Measurements from ENCODE around the gene PRKCA. TPM values are rescaled to one million over a fixed set of nuclear protein-coding genes. Genes with fewer than 3 reads are reported as not detected.
A peak's percentile ranks its signal among the peaks of the same experiment; 100 is the strongest.

Gene PRKCA
- total RNA-seq, 1 experiment from 2014 or later = 29.5 TPM

DNA sequence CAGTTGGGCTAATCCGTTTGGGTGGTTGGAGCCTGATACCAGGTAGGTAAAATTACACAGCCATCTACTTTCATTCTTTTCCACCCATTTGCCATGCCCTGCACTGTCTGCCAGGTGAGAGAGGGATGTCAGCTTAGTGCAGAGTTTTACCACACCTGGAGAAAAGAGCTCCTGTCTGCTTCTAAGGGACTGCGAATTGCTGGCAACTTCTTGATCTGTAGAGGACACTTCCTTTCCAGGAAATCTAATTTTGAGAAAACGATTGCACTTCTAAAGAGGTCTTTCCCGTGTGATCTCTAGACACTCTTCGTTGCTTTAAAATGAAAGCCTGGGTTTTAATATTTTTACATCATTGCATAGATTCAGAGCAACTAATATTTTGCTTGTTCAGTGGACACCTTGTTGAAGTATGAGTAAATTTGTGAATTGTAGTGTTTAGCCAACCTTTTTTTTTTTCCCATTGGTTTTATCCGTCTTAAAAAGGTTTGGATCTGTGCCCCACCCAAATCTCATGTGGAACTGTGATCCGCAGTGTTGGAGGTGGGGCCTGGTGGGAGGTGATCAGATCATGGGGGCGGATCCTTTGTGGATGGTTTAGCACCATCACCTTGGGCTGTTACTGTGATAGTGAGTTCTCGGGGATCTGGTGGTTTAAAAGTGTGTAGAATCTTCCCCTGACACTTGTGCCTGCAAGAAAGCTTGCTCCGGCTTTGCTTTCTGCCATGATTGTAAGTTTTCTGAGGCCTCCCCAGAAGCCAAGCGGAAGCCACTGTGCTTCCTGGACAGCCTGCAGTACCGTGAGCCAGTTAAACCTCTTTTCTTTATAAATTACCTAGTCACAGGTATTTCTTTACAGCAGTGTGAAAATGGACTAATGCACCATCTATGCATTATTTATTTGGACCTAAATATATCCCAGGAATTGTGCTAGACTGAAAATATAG is 104.6 kb downstream of the PRKCA start:
- Mint-ChIP-seq H3K4me3 (no peak overlapping the region), H3K27me3 (ENCODE audit: low read depth) (no peaks in the 10 kb centered on the region), H3K27ac (0 out of 2 replicates have a peak overlapping the region, but pooled peaks have one; percentile 22), H3K9me3 (0 out of 2 replicates have a peak, but pooled peaks cover under 1% of the 10 kb centered on the region), H3K4me1 (peaks cover 41% of the 10 kb centered on the region), H3K36me3 (no peaks in the 10 kb centered on the region)
- CTCF ChIA-PET = no interaction called here
- TF ChIP-seq ZBTB21 (CRISPR knock-in tag; IDR thresholded peaks at IDR 0.05; ENCODE audit: borderline replicate concordance) = no peak
- no peak for TF ChIP-seq ARID4B (CRISPR knock-in tag; IDR thresholded peaks at IDR 0.05; ENCODE audit: borderline replicate concordance)
- TF ChIP-seq, protein P1, sequence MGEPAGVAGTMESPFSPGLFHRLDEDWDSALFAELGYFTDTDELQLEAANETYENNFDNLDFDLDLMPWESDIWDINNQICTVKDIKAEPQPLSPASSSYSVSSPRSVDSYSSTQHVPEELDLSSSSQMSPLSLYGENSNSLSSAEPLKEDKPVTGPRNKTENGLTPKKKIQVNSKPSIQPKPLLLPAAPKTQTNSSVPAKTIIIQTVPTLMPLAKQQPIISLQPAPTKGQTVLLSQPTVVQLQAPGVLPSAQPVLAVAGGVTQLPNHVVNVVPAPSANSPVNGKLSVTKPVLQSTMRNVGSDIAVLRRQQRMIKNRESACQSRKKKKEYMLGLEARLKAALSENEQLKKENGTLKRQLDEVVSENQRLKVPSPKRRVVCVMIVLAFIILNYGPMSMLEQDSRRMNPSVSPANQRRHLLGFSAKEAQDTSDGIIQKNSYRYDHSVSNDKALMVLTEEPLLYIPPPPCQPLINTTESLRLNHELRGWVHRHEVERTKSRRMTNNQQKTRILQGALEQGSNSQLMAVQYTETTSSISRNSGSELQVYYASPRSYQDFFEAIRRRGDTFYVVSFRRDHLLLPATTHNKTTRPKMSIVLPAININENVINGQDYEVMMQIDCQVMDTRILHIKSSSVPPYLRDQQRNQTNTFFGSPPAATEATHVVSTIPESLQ (CRISPR knock-in tag; IDR thresholded peaks at IDR 0.05) = no peak
- TF ChIP-seq CDX4 (CRISPR knock-in tag; IDR thresholded peaks at IDR 0.05; ENCODE audit: borderline replicate concordance) = no peak
- TF ChIP-seq NR3C1 (CRISPR knock-in tag; conservative IDR thresholded peaks at IDR 0.05; ENCODE audit: low read depth) = no peak
- no peak for TF ChIP-seq E2F5 (CRISPR knock-in tag; IDR thresholded peaks at IDR 0.05)
- TF ChIP-seq ETV6 (CRISPR knock-in tag; IDR thresholded peaks at IDR 0.05) = no peak
- POLR2A ChIA-PET = no interaction called here
- DNase-seq (ENCODE audit: low spot score) = no peak
- ATAC-seq = peak; percentile 66

DNA sequence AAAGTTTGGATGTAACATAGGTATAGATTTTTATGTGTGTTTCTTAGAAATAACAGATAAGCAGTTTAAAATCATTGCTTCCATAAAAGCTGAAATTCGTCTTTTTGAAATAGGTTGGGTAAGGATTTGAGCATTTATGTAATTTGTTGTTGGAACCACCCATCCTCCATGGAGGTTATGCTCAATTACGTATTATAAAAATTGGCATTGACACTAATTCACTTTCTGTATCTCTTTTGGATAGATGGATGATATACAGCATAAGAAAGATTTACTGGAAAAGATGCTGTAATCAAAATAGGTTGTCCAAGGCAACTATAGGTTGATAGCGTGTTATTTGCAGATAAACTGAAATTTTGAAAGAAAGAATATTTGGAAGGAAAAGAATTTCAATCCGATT is 105.5 kb downstream of the PRKCA start:
- ChIA-PET POLR2A (no interaction called here), CTCF (interaction anchor here (1.0 kb wide), 1 partner anchor 13 kb away, joined by 3 read pairs; no protein-coding TSS in a partner anchor)
- H3K4me3 Mint-ChIP-seq = no peak overlapping the region
- H3K9me3 Mint-ChIP-seq = no peaks in the 10 kb centered on the region
- no peaks in the 10 kb centered on the region for H3K36me3 Mint-ChIP-seq
- no peaks in the 10 kb centered on the region for H3K27me3 Mint-ChIP-seq (ENCODE audit: low read depth)
- DNase-seq (ENCODE audit: low spot score) (no peak), ATAC-seq (no peak)
- H3K27ac Mint-ChIP-seq = no peak overlapping the region
- peaks cover 41% of the 10 kb centered on the region for H3K4me1 Mint-ChIP-seq
- TF ChIP-seq EMX1 (CRISPR knock-in tag; IDR thresholded peaks at IDR 0.05) = no peak
- TF ChIP-seq JUN (CRISPR knock-in tag; IDR thresholded peaks at IDR 0.05) = no peak
- TF ChIP-seq CDX4 (CRISPR knock-in tag; IDR thresholded peaks at IDR 0.05; ENCODE audit: borderline replicate concordance) = no peak
- TF ChIP-seq ZNF121 (CRISPR knock-in tag; IDR thresholded peaks at IDR 0.05) = no peak
- TF ChIP-seq, protein P2, sequence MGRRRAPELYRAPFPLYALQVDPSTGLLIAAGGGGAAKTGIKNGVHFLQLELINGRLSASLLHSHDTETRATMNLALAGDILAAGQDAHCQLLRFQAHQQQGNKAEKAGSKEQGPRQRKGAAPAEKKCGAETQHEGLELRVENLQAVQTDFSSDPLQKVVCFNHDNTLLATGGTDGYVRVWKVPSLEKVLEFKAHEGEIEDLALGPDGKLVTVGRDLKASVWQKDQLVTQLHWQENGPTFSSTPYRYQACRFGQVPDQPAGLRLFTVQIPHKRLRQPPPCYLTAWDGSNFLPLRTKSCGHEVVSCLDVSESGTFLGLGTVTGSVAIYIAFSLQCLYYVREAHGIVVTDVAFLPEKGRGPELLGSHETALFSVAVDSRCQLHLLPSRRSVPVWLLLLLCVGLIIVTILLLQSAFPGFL (CRISPR knock-in tag; IDR thresholded peaks at IDR 0.05; ENCODE audit: borderline replicate concordance) = no peak
- TF ChIP-seq MXD4 (CRISPR knock-in tag; IDR thresholded peaks at IDR 0.05; ENCODE audit: borderline replicate concordance) = no peak
- no peak for TF ChIP-seq SP1 (CRISPR knock-in tag; conservative IDR thresholded peaks at IDR 0.05)
- TF ChIP-seq ZNF671 (CRISPR knock-in tag; IDR thresholded peaks at IDR 0.05) = no peak
- TF ChIP-seq, protein P1 (CRISPR knock-in tag; IDR thresholded peaks at IDR 0.05) = no peak
- no peak for TF ChIP-seq ZNF138 (CRISPR knock-in tag; conservative IDR thresholded peaks at IDR 0.05)
- TF ChIP-seq, protein P3, sequence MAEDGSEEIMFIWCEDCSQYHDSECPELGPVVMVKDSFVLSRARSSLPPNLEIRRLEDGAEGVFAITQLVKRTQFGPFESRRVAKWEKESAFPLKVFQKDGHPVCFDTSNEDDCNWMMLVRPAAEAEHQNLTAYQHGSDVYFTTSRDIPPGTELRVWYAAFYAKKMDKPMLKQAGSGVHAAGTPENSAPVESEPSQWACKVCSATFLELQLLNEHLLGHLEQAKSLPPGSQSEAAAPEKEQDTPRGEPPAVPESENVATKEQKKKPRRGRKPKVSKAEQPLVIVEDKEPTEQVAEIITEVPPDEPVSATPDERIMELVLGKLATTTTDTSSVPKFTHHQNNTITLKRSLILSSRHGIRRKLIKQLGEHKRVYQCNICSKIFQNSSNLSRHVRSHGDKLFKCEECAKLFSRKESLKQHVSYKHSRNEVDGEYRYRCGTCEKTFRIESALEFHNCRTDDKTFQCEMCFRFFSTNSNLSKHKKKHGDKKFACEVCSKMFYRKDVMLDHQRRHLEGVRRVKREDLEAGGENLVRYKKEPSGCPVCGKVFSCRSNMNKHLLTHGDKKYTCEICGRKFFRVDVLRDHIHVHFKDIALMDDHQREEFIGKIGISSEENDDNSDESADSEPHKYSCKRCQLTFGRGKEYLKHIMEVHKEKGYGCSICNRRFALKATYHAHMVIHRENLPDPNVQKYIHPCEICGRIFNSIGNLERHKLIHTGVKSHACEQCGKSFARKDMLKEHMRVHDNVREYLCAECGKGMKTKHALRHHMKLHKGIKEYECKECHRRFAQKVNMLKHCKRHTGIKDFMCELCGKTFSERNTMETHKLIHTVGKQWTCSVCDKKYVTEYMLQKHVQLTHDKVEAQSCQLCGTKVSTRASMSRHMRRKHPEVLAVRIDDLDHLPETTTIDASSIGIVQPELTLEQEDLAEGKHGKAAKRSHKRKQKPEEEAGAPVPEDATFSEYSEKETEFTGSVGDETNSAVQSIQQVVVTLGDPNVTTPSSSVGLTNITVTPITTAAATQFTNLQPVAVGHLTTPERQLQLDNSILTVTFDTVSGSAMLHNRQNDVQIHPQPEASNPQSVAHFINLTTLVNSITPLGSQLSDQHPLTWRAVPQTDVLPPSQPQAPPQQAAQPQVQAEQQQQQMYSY (CRISPR knock-in tag; IDR thresholded peaks at IDR 0.05) = no peak

Measured in WTC11 (cell line).